K562 (cell line): ENCODE results near the gene DHDH. TPM values are rescaled to one million over a fixed set of nuclear protein-coding genes. Genes with fewer than 3 reads are reported as not detected.

Source experiments
- ARHGAP35 ChIP-seq: fragments of 450-650 bp; IDR thresholded peaks from 2 replicates; pipeline ENCODE4 v1.6.1; 2018; ENCODE audit not compliant: partially characterized antibody
- CREB1 ChIP-seq, 2 experiments: sonication (generic) in 1 of 2; formaldehyde crosslinking in 1 of 2; IDR thresholded peaks; 2 replicates each; pipeline versions ENCODE4 v1.6.1 to v1.8.0; 2012 to 2022; ENCODE audit warnings: inconsistent platforms in 1 of 2, mild to moderate bottlenecking in 1 of 2, missing genetic modification reagents in 1 of 2, moderate library complexity in 1 of 2
- EZH2 ChIP-seq: IDR thresholded peaks from 2 replicates; pipeline ENCODE4 v1.6.1; 2012; ENCODE audit warnings: low read depth, mild to moderate bottlenecking, inconsistent platforms, low read length, borderline replicate concordance
- MBD2 ChIP-seq: sonication (generic); IDR thresholded peaks from 2 replicates; pipeline ENCODE4 v1.6.1; 2016; ENCODE audit warnings: low read depth, borderline replicate concordance
- NFATC3 ChIP-seq: fragments of 450-650 bp; IDR thresholded peaks from 2 replicates; pipeline ENCODE4 v1.6.1; 2017; ENCODE audit warnings: mild to moderate bottlenecking
- NFE2 ChIP-seq: IDR thresholded peaks from 2 replicates; pipeline ENCODE4 v1.6.1; 2014; ENCODE audit warnings: antibody characterized with exemption, low read depth
- NFYB ChIP-seq: IDR thresholded peaks from 2 replicates; pipeline ENCODE4 v1.6.1; 2011; ENCODE audit warnings: mild to moderate bottlenecking, moderate library complexity; ENCODE audit not compliant: insufficient read length; ENCODE audit errors: extremely low read depth
- SAFB2 ChIP-seq: fragments of 200-400 bp; formaldehyde crosslinking; IDR thresholded peaks from 2 replicates; pipeline ENCODE4 v1.6.1; 2018; ENCODE audit warnings: borderline replicate concordance, low read length, low read depth, moderate library complexity; ENCODE audit not compliant: severe bottlenecking
- TAF1 ChIP-seq: IDR thresholded peaks from 2 replicates; pipeline ENCODE4 v1.6.1; 2011; ENCODE audit warnings: mild to moderate bottlenecking, low read length, moderate library complexity; ENCODE audit not compliant: insufficient read depth, control insufficient read depth, severe bottlenecking; ENCODE audit errors: extremely low read depth
- ZNF224 ChIP-seq: sonication (generic); formaldehyde crosslinking; IDR thresholded peaks from 2 replicates; pipeline ENCODE4 v1.8.0; 2022; ENCODE audit warnings: mild to moderate bottlenecking, missing genetic modification reagents
- ZNF324 ChIP-seq: fragments of 250-450 bp; sonication (Bioruptor Pico); IDR thresholded peaks from 2 replicates; pipeline ENCODE4 v1.4.0; 2020; ENCODE audit warnings: mild to moderate bottlenecking
- ZNF511 ChIP-seq: sonication (generic); formaldehyde crosslinking; IDR thresholded peaks from 2 replicates; pipeline ENCODE4 v1.8.0; 2022; ENCODE audit warnings: mild to moderate bottlenecking, missing genetic modification reagents
- ZNF586 ChIP-seq: fragments of 450-650 bp; formaldehyde crosslinking; conservative IDR thresholded peaks from 2 replicates; pipeline ENCODE4 v1.4.0; 2020; ENCODE audit warnings: mild to moderate bottlenecking, moderate library complexity
- polyA plus RNA-seq, 8 experiments: library from polyadenylated mRNA; depleted of rRNA in 4 of 8; stranded (reverse) in 5 of 8; unstranded in 3 of 8; fragments of >200 nt; fragmentation: Nextera tagmentation in 2 of 8; fragmentation: Illumina TruSeq in 1 of 8; extraction: Ambion mirVana in 2 of 8; extraction: Trizol in 1 of 8; gene quantifications; 2 replicates each; pipeline versions ENCODE4 v1.2.1 to v1.2.3, GENCODE V29; 2011 to 2014; ENCODE audit warnings: inconsistent platforms in 1 of 8, missing spikeins in 1 of 8
- total RNA-seq, 7 experiments: library from RNA; depleted of rRNA in 6 of 7; stranded (reverse); fragments of >200 nt in 6 of 7; fragmentation: Illumina TruSeq in 2 of 7; extraction: Trizol in 2 of 7; gene quantifications; 2 replicates each; pipeline versions ENCODE4 v1.2.1 to v1.2.3, GENCODE V29; 2011 to 2021; ENCODE audit warnings: low replicate concordance in 1 of 7
- TF ChIP-seq, protein P1 (sequence below), 2 experiments: fragments of 450-650 bp; conservative IDR thresholded peaks; 2 replicates each; pipeline ENCODE4 v1.6.1; 2017; ENCODE audit warnings: mild to moderate bottlenecking in 2 of 2, moderate library complexity in 2 of 2
- TF ChIP-seq, protein P2 (sequence below): fragments of 450-650 bp; IDR thresholded peaks from 2 replicates; pipeline ENCODE4 v1.6.1; 2016; ENCODE audit warnings: borderline replicate concordance
- TF ChIP-seq, protein P3 (sequence below): sonication (generic); formaldehyde crosslinking; IDR thresholded peaks from 2 replicates; pipeline ENCODE4 v1.8.0; 2023; ENCODE audit warnings: mild to moderate bottlenecking, missing genetic modification reagents

Gene DHDH
- total and polyA plus RNA-seq, 9 of the 15 experiments (the other 6 are each of a cell fraction or from before 2014, with no cell fraction given): 0.37 to 1.9 (median 0.87) TPM

DNA sequence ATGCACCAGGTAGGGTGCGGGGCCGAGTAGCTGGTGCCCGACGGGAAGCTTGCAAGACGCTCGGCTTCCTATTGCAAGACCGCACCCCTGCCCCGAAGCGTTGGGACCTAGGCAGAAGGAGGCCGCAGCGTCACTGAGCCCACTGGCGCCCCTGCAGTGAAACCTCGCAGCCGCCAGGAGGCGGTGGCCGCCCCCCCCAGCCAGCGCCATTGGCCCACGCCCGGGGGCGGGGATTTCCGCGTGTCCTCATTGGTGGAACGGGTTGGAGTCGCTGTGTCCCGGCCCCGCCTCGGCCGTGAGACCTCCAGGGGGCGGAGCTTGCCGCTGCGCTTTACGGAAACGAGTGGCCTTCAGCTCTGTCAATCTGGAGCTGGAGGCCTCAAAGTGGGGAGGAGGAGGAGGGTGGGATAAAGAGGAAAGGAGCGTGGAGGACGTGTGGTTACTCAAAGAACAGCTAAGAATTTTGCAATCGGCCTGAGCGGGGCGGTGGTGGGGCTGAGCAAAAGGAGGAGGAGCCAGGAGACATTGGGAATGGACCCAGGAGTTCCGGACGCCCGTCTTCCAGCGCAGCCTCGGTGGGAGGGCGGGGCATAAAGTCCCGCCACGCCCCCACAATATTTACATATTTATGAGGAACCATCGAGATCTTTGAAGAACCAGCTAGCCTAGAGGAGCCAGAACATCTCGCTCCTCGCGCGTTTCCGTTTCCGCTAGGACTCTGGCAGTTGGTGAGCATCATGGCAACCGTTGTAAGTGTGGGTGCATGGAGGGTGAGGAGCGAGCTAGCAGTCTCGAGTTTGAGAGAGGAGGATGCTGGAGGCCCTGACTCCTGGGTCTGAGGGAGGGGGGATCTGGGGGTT lies 59.9 kb downstream of the DHDH start, which contains the start of the genes GYS1 and RUVBL2 (continued):
- TF ChIP-seq, protein P1, sequence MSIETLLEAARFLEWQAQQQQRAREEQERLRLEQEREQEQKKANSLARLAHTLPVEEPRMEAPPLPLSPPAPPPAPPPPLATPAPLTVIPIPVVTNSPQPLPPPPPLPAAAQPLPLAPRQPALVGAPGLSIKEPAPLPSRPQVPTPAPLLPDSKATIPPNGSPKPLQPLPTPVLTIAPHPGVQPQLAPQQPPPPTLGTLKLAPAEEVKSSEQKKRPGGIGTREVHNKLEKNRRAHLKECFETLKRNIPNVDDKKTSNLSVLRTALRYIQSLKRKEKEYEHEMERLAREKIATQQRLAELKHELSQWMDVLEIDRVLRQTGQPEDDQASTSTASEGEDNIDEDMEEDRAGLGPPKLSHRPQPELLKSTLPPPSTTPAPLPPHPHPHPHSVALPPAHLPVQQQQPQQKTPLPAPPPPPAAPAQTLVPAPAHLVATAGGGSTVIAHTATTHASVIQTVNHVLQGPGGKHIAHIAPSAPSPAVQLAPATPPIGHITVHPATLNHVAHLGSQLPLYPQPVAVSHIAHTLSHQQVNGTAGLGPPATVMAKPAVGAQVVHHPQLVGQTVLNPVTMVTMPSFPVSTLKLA (conservative IDR thresholded peaks at IDR 0.05): peak; percentile 61 to 71; a peak in 3 of 4 replicates
- TF ChIP-seq SAFB2 (no peak), ZNF586 (no peak), NFATC3 (no peak), ZNF224 (CRISPR knock-in tag) (no peak), EZH2 (no peak), ZNF511 (peak; percentile 13), ZNF324 (CRISPR knock-in tag) (no peak), MBD2 (peak; percentile 86; the same call in 1 of the 2 replicates), NFYB (peak; percentile 92), ARHGAP35 (no peak), CREB1 (IDR thresholded peaks at IDR 0.05) (peak; percentile 74), CREB1 (CRISPR knock-in tag; IDR thresholded peaks at IDR 0.05) (peak; percentile 85), TAF1 (peak; percentile 95), NFE2 (no peak)
- TF ChIP-seq, protein P2, sequence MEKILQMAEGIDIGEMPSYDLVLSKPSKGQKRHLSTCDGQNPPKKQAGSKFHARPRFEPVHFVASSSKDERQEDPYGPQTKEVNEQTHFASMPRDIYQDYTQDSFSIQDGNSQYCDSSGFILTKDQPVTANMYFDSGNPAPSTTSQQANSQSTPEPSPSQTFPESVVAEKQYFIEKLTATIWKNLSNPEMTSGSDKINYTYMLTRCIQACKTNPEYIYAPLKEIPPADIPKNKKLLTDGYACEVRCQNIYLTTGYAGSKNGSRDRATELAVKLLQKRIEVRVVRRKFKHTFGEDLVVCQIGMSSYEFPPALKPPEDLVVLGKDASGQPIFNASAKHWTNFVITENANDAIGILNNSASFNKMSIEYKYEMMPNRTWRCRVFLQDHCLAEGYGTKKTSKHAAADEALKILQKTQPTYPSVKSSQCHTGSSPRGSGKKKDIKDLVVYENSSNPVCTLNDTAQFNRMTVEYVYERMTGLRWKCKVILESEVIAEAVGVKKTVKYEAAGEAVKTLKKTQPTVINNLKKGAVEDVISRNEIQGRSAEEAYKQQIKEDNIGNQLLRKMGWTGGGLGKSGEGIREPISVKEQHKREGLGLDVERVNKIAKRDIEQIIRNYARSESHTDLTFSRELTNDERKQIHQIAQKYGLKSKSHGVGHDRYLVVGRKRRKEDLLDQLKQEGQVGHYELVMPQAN: peak; percentile 93
- TF ChIP-seq, protein P3, sequence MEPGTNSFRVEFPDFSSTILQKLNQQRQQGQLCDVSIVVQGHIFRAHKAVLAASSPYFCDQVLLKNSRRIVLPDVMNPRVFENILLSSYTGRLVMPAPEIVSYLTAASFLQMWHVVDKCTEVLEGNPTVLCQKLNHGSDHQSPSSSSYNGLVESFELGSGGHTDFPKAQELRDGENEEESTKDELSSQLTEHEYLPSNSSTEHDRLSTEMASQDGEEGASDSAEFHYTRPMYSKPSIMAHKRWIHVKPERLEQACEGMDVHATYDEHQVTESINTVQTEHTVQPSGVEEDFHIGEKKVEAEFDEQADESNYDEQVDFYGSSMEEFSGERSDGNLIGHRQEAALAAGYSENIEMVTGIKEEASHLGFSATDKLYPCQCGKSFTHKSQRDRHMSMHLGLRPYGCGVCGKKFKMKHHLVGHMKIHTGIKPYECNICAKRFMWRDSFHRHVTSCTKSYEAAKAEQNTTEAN (CRISPR knock-in tag): no peak
